GM12873 (cell line): Measurements from ENCODE around the gene SLC10A7.

Source experiments
- CTCF ChIP-seq: IDR thresholded peaks from 2 replicates; pipeline ENCODE4 v1.5.1; 2012; ENCODE audit warnings: low read depth, mild to moderate bottlenecking, moderate library complexity, low read length, control low read depth; ENCODE audit not compliant: insufficient read depth; ENCODE audit errors: missing control alignments

Gene SLC10A7

GRCh38 chr4:146382194-146382593 is 139.5 kb downstream of the SLC10A7 start:
- no peak for TF ChIP-seq CTCF

- TF ChIP-seq CTCF = no peak
Observed at GRCh38 chr4:146381263-146381872, 140.4 kb downstream of the SLC10A7 start.

- no peak for TF ChIP-seq CTCF
Observed at GRCh38 chr4:146379744-146380143, 142.0 kb downstream of the SLC10A7 start.

GRCh38 chr4:146371812-146372211 is 149.9 kb downstream of the SLC10A7 start:
- TF ChIP-seq CTCF = no peak

GRCh38 chr4:146370841-146371240 is 150.9 kb downstream of the SLC10A7 start:
- no peak for TF ChIP-seq CTCF

- no peak for TF ChIP-seq CTCF
Observed at GRCh38 chr4:146369446-146369845, 152.3 kb downstream of the SLC10A7 start.

GRCh38 chr4:146368209-146368608 is 153.5 kb downstream of the SLC10A7 start:
- TF ChIP-seq CTCF = no peak

GRCh38 chr4:146367347-146367746 is 154.4 kb downstream of the SLC10A7 start:
- TF ChIP-seq CTCF = no peak
